Activated T-helper 2 cell treated with anti-CD3 and anti-CD28 coated beads, Interferon-gamma antibody, Interleukin-2, Interleukin-4, amounts not matched to agents 10 μg/mL and 5 μg/mL and 100 μg/mL, durations not matched to agents 14 hours and 24 hours and 36 hours (primary cell): ENCODE data around the gene SPARC. TPM values are rescaled to one million over a fixed set of nuclear protein-coding genes. Genes with fewer than 3 reads are reported as not detected.
"Not testable (repeated sequence)": the region's sequence is repeated elsewhere in the genome, so short reads cannot be mapped to it uniquely, and the experiment has no call there.

Experiments used
- DNase-seq: peaks from one replicate; pipeline ENCODE4 v3.0.0; 2021; ENCODE audit warnings: low spot score
- H3K27ac Mint-ChIP-seq: one replicate; pipeline ENCODE4 v1.8.0; 2021; ENCODE audit warnings: mixed read lengths
- H3K27me3 Mint-ChIP-seq: one replicate; pipeline ENCODE4 v1.8.0; 2021; ENCODE audit warnings: low read depth, mixed read lengths
- H3K36me3 Mint-ChIP-seq: one replicate; pipeline ENCODE4 v1.8.0; 2021; ENCODE audit warnings: low read depth, mixed read lengths
- H3K4me1 Mint-ChIP-seq: one replicate; pipeline ENCODE4 v1.8.0; 2021; ENCODE audit warnings: low read depth, mixed read lengths
- H3K4me3 Mint-ChIP-seq: one replicate; pipeline ENCODE4 v1.8.0; 2021; ENCODE audit warnings: low read depth, mild to moderate bottlenecking, moderate library complexity, mixed read lengths
- H3K9me3 Mint-ChIP-seq: one replicate; pipeline ENCODE4 v1.8.0; 2021; ENCODE audit warnings: mixed read lengths
- intact Hi-C: fragments of 100-400 bp; cut with micrococcal nuclease; formaldehyde crosslinking; loops from one replicate; pipeline ENCODE4 v1.15.1; 2023
- total RNA-seq: library from RNA; stranded (reverse); gene quantifications from 2 replicates; pipeline ENCODE4 v1.2.3, GENCODE V29; 2022

Gene SPARC
- total RNA-seq, 1 donor from 2014 or later = 0.43 TPM

GRCh38 chr5:151718646-151719045 lies 31.9 kb upstream of the SPARC start:
- H3K9me3 Mint-ChIP-seq = no peaks in the 10 kb centered on the region
- peaks cover 8% of the 10 kb centered on the region for H3K4me1 Mint-ChIP-seq
- DNase-seq = no peak
- H3K27me3 Mint-ChIP-seq = no peaks in the 10 kb centered on the region
- no peak overlapping the region for H3K4me3 Mint-ChIP-seq
- intact Hi-C loops = no loop called here
- H3K36me3 Mint-ChIP-seq = no peaks in the 10 kb centered on the region
- H3K27ac Mint-ChIP-seq = no peak overlapping the region

- H3K27ac Mint-ChIP-seq = no peak overlapping the region
- no peaks in the 10 kb centered on the region for H3K27me3 Mint-ChIP-seq
- no peaks in the 10 kb centered on the region for H3K36me3 Mint-ChIP-seq
- DNase-seq = no peak
- intact Hi-C loops = no loop called here
- no peaks in the 10 kb centered on the region for H3K9me3 Mint-ChIP-seq
- no peak overlapping the region for H3K4me3 Mint-ChIP-seq
- H3K4me1 Mint-ChIP-seq = peaks cover 8% of the 10 kb centered on the region
These were observed 31.4 kb upstream of the SPARC start for GRCh38 chr5:151718153-151718552.

GRCh38 chr5:151717416-151717815 lies 30.7 kb upstream of the SPARC start:
- Mint-ChIP-seq H3K27ac (no peak overlapping the region), H3K36me3 (no peaks in the 10 kb centered on the region), H3K27me3 (peaks cover 5% of the 10 kb centered on the region), H3K4me1 (peaks cover 8% of the 10 kb centered on the region), H3K4me3 (no peak overlapping the region), H3K9me3 (no peaks in the 10 kb centered on the region)
- intact Hi-C loops = no loop called here
- DNase-seq = no peak

DNA sequence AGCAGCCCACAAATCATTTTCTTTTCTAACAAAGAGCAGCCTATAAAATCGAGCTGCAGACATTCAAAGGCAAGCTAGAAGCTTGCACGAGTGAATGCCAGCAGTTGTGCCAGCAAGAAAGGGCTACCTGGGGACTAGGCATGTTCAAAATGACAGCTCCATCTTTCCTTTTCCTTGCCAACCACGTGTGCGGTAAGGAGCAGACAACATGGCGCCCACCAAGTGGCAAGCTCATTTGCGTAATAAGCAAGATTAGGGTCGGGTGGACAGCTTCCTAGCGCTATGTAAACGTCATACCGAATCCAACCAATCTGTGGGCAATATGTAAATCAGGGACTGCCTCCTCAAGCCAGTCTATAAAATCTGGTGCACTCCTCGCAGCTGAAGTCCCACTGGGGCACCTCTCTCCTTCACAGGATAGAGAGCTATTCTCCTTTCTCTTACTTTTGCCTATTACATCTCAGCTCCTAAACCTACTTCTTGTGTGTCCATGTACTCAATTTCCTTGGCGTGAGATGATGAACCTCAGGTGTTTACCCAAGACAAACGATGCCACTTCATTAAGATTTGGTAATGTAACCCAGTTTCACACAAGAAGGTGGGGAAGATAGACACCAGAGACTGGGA lies 22.5 kb upstream of the SPARC start:
- Mint-ChIP-seq H3K27ac (no peak overlapping the region), H3K36me3 (no peaks in the 10 kb centered on the region), H3K9me3 (no peaks in the 10 kb centered on the region), H3K4me3 (no peak overlapping the region), H3K27me3 (peaks cover 20% of the 10 kb centered on the region), H3K4me1 (peaks cover 2% of the 10 kb centered on the region)
- intact Hi-C loops = no loop called here
- no peak for DNase-seq

- Mint-ChIP-seq H3K4me3 (no peak overlapping the region), H3K9me3 (no peaks in the 10 kb centered on the region), H3K27ac (no peak overlapping the region), H3K36me3 (no peaks in the 10 kb centered on the region), H3K4me1 (peaks cover 2% of the 10 kb centered on the region), H3K27me3 (peaks cover 20% of the 10 kb centered on the region)
- intact Hi-C loops = no loop called here
- DNase-seq = no peak
These were observed 21.4 kb upstream of the SPARC start for GRCh38 chr5:151708126-151708525.

DNA sequence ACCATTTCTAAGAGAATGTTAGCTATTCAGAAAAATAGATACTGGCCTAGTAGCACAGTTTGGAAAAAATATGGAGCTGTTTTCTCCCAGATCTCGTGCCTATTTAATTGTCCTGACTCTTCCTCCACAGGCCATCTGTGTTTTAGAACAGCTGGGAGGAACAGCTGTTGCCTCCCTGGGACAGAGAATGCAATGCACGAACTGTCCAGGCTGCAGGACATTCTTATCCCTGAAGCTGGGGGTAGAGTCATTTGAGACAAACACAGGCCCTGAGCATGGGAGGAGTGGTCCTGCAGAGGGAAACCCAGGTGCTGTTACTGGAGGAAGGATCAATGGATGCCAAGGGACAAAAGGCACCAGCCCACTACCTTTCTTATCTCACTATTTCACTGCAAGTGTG lies 20.9 kb upstream of the SPARC start:
- DNase-seq = no peak
- Mint-ChIP-seq H3K27ac (no peak overlapping the region), H3K9me3 (no peaks in the 10 kb centered on the region), H3K36me3 (no peaks in the 10 kb centered on the region), H3K27me3 (peaks cover 16% of the 10 kb centered on the region), H3K4me1 (peaks cover 2% of the 10 kb centered on the region), H3K4me3 (no peak overlapping the region)
- intact Hi-C loops = no loop called here

- Mint-ChIP-seq H3K9me3 (no peaks in the 10 kb centered on the region), H3K4me1 (peaks cover 2% of the 10 kb centered on the region), H3K27ac (no peak overlapping the region), H3K36me3 (no peaks in the 10 kb centered on the region), H3K27me3 (peaks cover 10% of the 10 kb centered on the region), H3K4me3 (no peak overlapping the region)
- no peak for DNase-seq
- intact Hi-C loops = no loop called here
These were observed 20.2 kb upstream of the SPARC start for GRCh38 chr5:151706906-151707305.

- Mint-ChIP-seq H3K9me3 (no peaks in the 10 kb centered on the region), H3K4me3 (no peak overlapping the region), H3K4me1 (no peaks in the 10 kb centered on the region), H3K27ac (no peak overlapping the region), H3K36me3 (no peaks in the 10 kb centered on the region), H3K27me3 (peaks cover 5% of the 10 kb centered on the region)
- intact Hi-C loops = no loop called here
- no peak for DNase-seq
These were observed 17.1 kb upstream of the SPARC start for GRCh38 chr5:151703780-151704179.

DNA sequence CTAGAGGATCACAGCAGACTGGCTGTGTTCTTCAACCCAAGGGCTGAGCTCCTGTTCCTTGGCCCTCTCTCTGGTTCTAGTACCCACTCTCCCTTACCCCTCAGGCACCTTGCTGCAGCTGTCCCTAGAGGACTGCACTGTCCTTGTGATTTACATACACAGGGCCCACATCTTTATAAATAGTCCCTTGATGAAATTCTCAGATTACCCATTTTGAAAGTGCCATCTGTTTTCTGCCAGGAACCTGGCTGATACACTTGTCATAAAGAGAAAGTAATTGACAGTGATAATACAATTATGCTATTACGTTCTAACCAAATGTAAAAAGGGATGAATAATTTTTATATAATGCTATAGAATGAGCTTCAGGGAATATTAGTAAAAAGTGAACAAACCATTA lies 16.5 kb upstream of the SPARC start:
- intact Hi-C loops = no loop called here
- Mint-ChIP-seq H3K27me3 (no peaks in the 10 kb centered on the region), H3K4me1 (no peaks in the 10 kb centered on the region), H3K36me3 (no peaks in the 10 kb centered on the region), H3K9me3 (no peaks in the 10 kb centered on the region), H3K4me3 (no peak overlapping the region), H3K27ac (no peak overlapping the region)
- no peak for DNase-seq

- Mint-ChIP-seq H3K27me3 (no peaks in the 10 kb centered on the region), H3K9me3 (no peaks in the 10 kb centered on the region), H3K36me3 (no peaks in the 10 kb centered on the region), H3K4me3 (no peak overlapping the region), H3K27ac (no peak overlapping the region), H3K4me1 (peaks cover 4% of the 10 kb centered on the region)
- intact Hi-C loops = no loop called here
- no peak for DNase-seq
These were observed 14.1 kb upstream of the SPARC start for GRCh38 chr5:151700820-151701219.

DNA sequence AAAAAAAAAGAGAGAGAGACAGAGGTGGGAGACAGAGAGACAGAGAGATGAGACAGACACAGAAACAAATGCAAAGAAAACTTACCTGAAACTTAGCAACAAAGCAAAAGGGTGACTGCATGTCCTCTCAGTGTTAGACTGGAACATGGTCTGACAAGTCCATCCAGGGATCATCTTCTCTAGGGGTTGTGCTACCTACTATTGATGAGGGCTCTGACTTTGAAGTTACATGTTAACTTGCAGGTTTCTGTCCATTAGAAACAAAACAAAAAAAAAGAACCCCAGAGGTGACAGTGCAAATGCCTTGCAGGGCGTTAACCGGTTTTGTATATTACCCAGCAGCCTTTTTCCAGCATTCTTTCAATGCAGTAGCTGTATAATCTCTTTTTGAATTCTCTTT lies 13.6 kb upstream of the SPARC start:
- no peak for DNase-seq
- intact Hi-C loops = no loop called here
- H3K27me3 Mint-ChIP-seq = no peaks in the 10 kb centered on the region
- no peak overlapping the region for H3K4me3 Mint-ChIP-seq
- no peak overlapping the region for H3K27ac Mint-ChIP-seq
- peaks cover 4% of the 10 kb centered on the region for H3K4me1 Mint-ChIP-seq
- no peaks in the 10 kb centered on the region for H3K9me3 Mint-ChIP-seq
- no peaks in the 10 kb centered on the region for H3K36me3 Mint-ChIP-seq

GRCh38 chr5:151699071-151699901 lies 12.6 kb upstream of the SPARC start:
- Mint-ChIP-seq H3K4me3 (no peak overlapping the region), H3K27ac (no peak overlapping the region), H3K9me3 (no peaks in the 10 kb centered on the region), H3K36me3 (no peaks in the 10 kb centered on the region), H3K4me1 (peaks cover 4% of the 10 kb centered on the region), H3K27me3 (no peaks in the 10 kb centered on the region)
- DNase-seq = no peak
- intact Hi-C loops = no loop called here

DNA sequence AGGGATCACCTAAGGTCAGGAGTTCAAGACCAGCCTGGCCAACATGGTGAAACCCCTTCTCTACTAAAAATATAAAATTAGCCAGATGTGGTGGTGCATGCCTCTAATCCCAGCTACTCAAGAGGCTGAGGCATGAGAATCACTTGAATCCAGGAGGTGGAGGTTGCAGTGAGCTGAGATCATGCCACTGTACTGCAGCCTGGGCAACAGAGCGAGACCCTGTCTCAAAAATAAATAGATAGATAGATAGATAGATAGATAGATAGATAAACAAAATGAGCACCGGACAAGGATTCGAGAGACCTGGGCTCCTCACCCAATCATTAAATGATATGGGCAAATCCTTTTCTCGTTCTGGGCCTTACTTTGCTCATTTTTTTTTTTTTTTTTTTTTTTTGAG lies 11.4 kb upstream of the SPARC start:
- H3K4me3 Mint-ChIP-seq, intact Hi-C loops, DNase-seq, H3K36me3 Mint-ChIP-seq, H3K27ac Mint-ChIP-seq, H3K4me1 Mint-ChIP-seq, H3K9me3 Mint-ChIP-seq, H3K27me3 Mint-ChIP-seq: not testable (repeated sequence)
